LNCaP clone FGC (cell line): Measurements from ENCODE around the gene TMEM196.

Experiments
- DNase-seq: peaks from one replicate; pipeline ENCODE4 v3.0.0-alpha.2; 2011; ENCODE audit warnings: low read depth
- H3K4me3 ChIP-seq: 2 replicates; pipeline ENCODE4 v1.5.1; 2011; ENCODE audit warnings: mild to moderate bottlenecking, low read depth, low read length, control low read depth
- CTCF ChIP-seq: IDR thresholded peaks from 2 replicates; pipeline ENCODE4 v1.5.1; 2012; ENCODE audit warnings: mild to moderate bottlenecking; ENCODE audit not compliant: control insufficient read depth, insufficient read depth; ENCODE audit errors: extremely low read depth

The TMEM196 gene

GRCh38 chr7:19674266-19674960, 99.0 kb downstream of the TMEM196 start:
- no peak overlapping the region for H3K4me3 ChIP-seq
- TF ChIP-seq CTCF = no peak
- no peak for DNase-seq

- no peak for TF ChIP-seq CTCF
- no peak overlapping the region for H3K4me3 ChIP-seq
- DNase-seq = no peak
Measured at GRCh38 chr7:19670806-19671205, 102.6 kb downstream of the TMEM196 start.
